Karpas-422 (cell line): Measurements from ENCODE around the gene SAMD4B. TPM values are rescaled to one million over a fixed set of nuclear protein-coding genes. Genes with fewer than 3 reads are reported as not detected.
"Not testable (repeated sequence)": the region's sequence is repeated elsewhere in the genome, so short reads cannot be mapped to it uniquely, and the experiment has no call there.

Experiments
- DNase-seq: peaks from one replicate; pipeline ENCODE4 v3.0.0-alpha.2; 2015
- H2AFZ ChIP-seq: fragments of 200-600 bp; sonication (generic); 2 replicates; pipeline ENCODE4 v1.6.1; 2014; ENCODE audit warnings: antibody characterized with exemption, low read length, mixed read lengths
- H3K27ac ChIP-seq: fragments of 200-600 bp; sonication (generic); 2 replicates; pipeline ENCODE4 v1.5.1; 2014; ENCODE audit warnings: mild to moderate bottlenecking, low read length, moderate library complexity
- H3K27me3 ChIP-seq: fragments of 200-600 bp; sonication (generic); 2 replicates; pipeline ENCODE4 v1.6.1; 2014; ENCODE audit warnings: low read length, mixed read lengths
- H3K36me3 ChIP-seq: fragments of 200-600 bp; sonication (generic); 2 replicates; pipeline ENCODE4 v1.6.1; 2014; ENCODE audit warnings: low read length, mixed read lengths; ENCODE audit not compliant: insufficient read depth
- H3K4me1 ChIP-seq: fragments of 200-600 bp; sonication (generic); 2 replicates; pipeline ENCODE4 v1.6.1; 2014; ENCODE audit warnings: mild to moderate bottlenecking, low read length, mixed read lengths
- H3K4me2 ChIP-seq: fragments of 200-600 bp; sonication (generic); 2 replicates; pipeline ENCODE4 v1.6.1; 2014; ENCODE audit warnings: low read length, low read depth, mild to moderate bottlenecking; ENCODE audit not compliant: poor library complexity, severe bottlenecking
- H3K4me3 ChIP-seq: fragments of 200-600 bp; sonication (generic); 2 replicates; pipeline ENCODE4 v1.5.1; 2014; ENCODE audit warnings: mild to moderate bottlenecking, antibody characterized with exemption, low read length, mixed read lengths
- H3K79me2 ChIP-seq: fragments of 200-600 bp; sonication (generic); 2 replicates; pipeline ENCODE4 v1.6.1; 2014; ENCODE audit warnings: mild to moderate bottlenecking, low read length, mixed read lengths
- H3K9ac ChIP-seq: fragments of 200-600 bp; sonication (generic); 2 replicates; pipeline ENCODE4 v1.6.0; 2014; ENCODE audit warnings: low read length
- H3K9me2 ChIP-seq: fragments of 200-600 bp; sonication (generic), shearing (Covaris generic); replicated peaks from 2 replicates; pipeline ENCODE4 v1.6.0; 2014; ENCODE audit warnings: mild to moderate bottlenecking, low read length, moderate library complexity; ENCODE audit not compliant: insufficient read depth
- H3K9me3 ChIP-seq: fragments of 300-700, 200-600 bp; sonication (generic); 2 replicates; pipeline ENCODE4 v1.6.1; 2014; ENCODE audit warnings: low read length, mixed read lengths
- H4K20me1 ChIP-seq: fragments of 200-600 bp; sonication (generic); 2 replicates; pipeline ENCODE4 v1.6.1; 2014; ENCODE audit warnings: mild to moderate bottlenecking, antibody characterized with exemption, low read length, low read depth; ENCODE audit not compliant: insufficient read depth
- total RNA-seq: library from RNA; depleted of rRNA; stranded (reverse); fragments of >200 nt; shearing (Covaris generic); gene quantifications from 2 replicates; pipeline ENCODE4 v1.2.3, GENCODE V29; 2014; ENCODE audit warnings: low replicate concordance

Gene SAMD4B
- total RNA-seq, 1 experiment from 2014 or later: 50.9 TPM

GRCh38 chr19:39308531-39309304, 33.5 kb upstream of the SAMD4B start:
- Histone ChIP-seq H2AFZ (no peak overlapping the region), H3K4me2 (no peak overlapping the region)

GRCh38 chr19:39309305-39309670, 32.9 kb upstream of the SAMD4B start:
- not testable (repeated sequence) for DNase-seq, H2AFZ ChIP-seq, H3K36me3 ChIP-seq, H3K79me2 ChIP-seq, H3K9me3 ChIP-seq, H3K27me3 ChIP-seq, H3K4me2 ChIP-seq, H3K9me2 ChIP-seq, H3K4me3 ChIP-seq, H4K20me1 ChIP-seq, H3K4me1 ChIP-seq, H3K9ac ChIP-seq, H3K27ac ChIP-seq

More at GRCh38 chr19:39308531-39309304, 33.5 kb upstream of the SAMD4B start:
- no peaks in the 10 kb centered on the region for H3K9me2 ChIP-seq
- no peaks in the 10 kb centered on the region for H3K79me2 ChIP-seq
- H3K4me1 ChIP-seq: no peaks in the 10 kb centered on the region
- no peaks in the 10 kb centered on the region for H3K27me3 ChIP-seq
- H3K9ac ChIP-seq: no peak overlapping the region
- H4K20me1 ChIP-seq: no peaks in the 10 kb centered on the region
- DNase-seq: peak; percentile 44
- no peak overlapping the region for H3K4me3 ChIP-seq
- H3K27ac ChIP-seq: no peak overlapping the region
- no peaks in the 10 kb centered on the region for H3K9me3 ChIP-seq
- H3K36me3 ChIP-seq: no peaks in the 10 kb centered on the region

GRCh38 chr19:39310558-39311311, 31.5 kb upstream of the SAMD4B start:
- no peaks in the 10 kb centered on the region for H3K79me2 ChIP-seq
- no peak overlapping the region for H2AFZ ChIP-seq
- H3K9ac ChIP-seq: no peak overlapping the region
- no peak overlapping the region for H3K4me3 ChIP-seq
- no peaks in the 10 kb centered on the region for H4K20me1 ChIP-seq
- no peaks in the 10 kb centered on the region for H3K9me2 ChIP-seq
- no peaks in the 10 kb centered on the region for H3K9me3 ChIP-seq
- H3K4me2 ChIP-seq: no peak overlapping the region
- H3K27me3 ChIP-seq: no peaks in the 10 kb centered on the region
- no peak overlapping the region for H3K27ac ChIP-seq
- peak; percentile 79 for DNase-seq
- H3K4me1 ChIP-seq: no peaks in the 10 kb centered on the region
- no peaks in the 10 kb centered on the region for H3K36me3 ChIP-seq

- Histone ChIP-seq H3K9me2 (no peaks in the 10 kb centered on the region), H2AFZ (no peak overlapping the region), H3K4me2 (no peak overlapping the region), H3K36me3 (no peaks in the 10 kb centered on the region), H3K79me2 (no peaks in the 10 kb centered on the region), H3K27ac (no peak overlapping the region), H3K9me3 (no peaks in the 10 kb centered on the region), H4K20me1 (no peaks in the 10 kb centered on the region), H3K9ac (no peak overlapping the region), H3K4me3 (no peak overlapping the region), H3K27me3 (no peaks in the 10 kb centered on the region), H3K4me1 (no peaks in the 10 kb centered on the region)
- DNase-seq: no peak
Observed at GRCh38 chr19:39314016-39314728, 28.0 kb upstream of the SAMD4B start.

GRCh38 chr19:39315933-39316332, 26.3 kb upstream of the SAMD4B start:
- no peak for DNase-seq
- Histone ChIP-seq H3K79me2 (no peaks in the 10 kb centered on the region), H3K27me3 (no peaks in the 10 kb centered on the region), H3K36me3 (no peaks in the 10 kb centered on the region), H2AFZ (no peak overlapping the region), H3K4me2 (no peak overlapping the region), H3K9me3 (no peaks in the 10 kb centered on the region), H3K9ac (no peak overlapping the region), H3K4me3 (no peak overlapping the region), H3K4me1 (no peaks in the 10 kb centered on the region), H4K20me1 (no peaks in the 10 kb centered on the region), H3K9me2 (no peaks in the 10 kb centered on the region), H3K27ac (no peak overlapping the region)

GRCh38 chr19:39316627-39317321, 25.4 kb upstream of the SAMD4B start:
- no peak for DNase-seq
- Histone ChIP-seq H3K4me3 (no peak overlapping the region), H4K20me1 (no peaks in the 10 kb centered on the region), H3K36me3 (no peaks in the 10 kb centered on the region), H3K4me2 (no peak overlapping the region), H3K9me3 (no peaks in the 10 kb centered on the region), H3K9ac (no peak overlapping the region), H3K4me1 (no peaks in the 10 kb centered on the region), H3K79me2 (no peaks in the 10 kb centered on the region), H3K27me3 (no peaks in the 10 kb centered on the region), H3K9me2 (no peaks in the 10 kb centered on the region), H2AFZ (no peak overlapping the region), H3K27ac (no peak overlapping the region)

GRCh38 chr19:39317476-39317875, 24.7 kb upstream of the SAMD4B start:
- no peaks in the 10 kb centered on the region for H4K20me1 ChIP-seq
- H3K4me1 ChIP-seq: no peaks in the 10 kb centered on the region
- DNase-seq: no peak
- no peak overlapping the region for H2AFZ ChIP-seq
- no peaks in the 10 kb centered on the region for H3K27me3 ChIP-seq
- H3K4me2 ChIP-seq: no peak overlapping the region
- H3K36me3 ChIP-seq: no peaks in the 10 kb centered on the region
- no peaks in the 10 kb centered on the region for H3K9me3 ChIP-seq
- H3K27ac ChIP-seq: no peak overlapping the region
- H3K9ac ChIP-seq: no peak overlapping the region
- H3K9me2 ChIP-seq: no peaks in the 10 kb centered on the region
- H3K4me3 ChIP-seq: no peak overlapping the region
- no peaks in the 10 kb centered on the region for H3K79me2 ChIP-seq

- H2AFZ ChIP-seq: no peak overlapping the region
- H3K79me2 ChIP-seq: no peaks in the 10 kb centered on the region
- no peaks in the 10 kb centered on the region for H3K27me3 ChIP-seq
- H3K9me2 ChIP-seq: no peaks in the 10 kb centered on the region
- no peak overlapping the region for H3K27ac ChIP-seq
- no peaks in the 10 kb centered on the region for H4K20me1 ChIP-seq
- H3K4me3 ChIP-seq: no peak overlapping the region
- no peak overlapping the region for H3K9ac ChIP-seq
- no peak overlapping the region for H3K4me2 ChIP-seq
- DNase-seq: no peak
- H3K9me3 ChIP-seq: no peaks in the 10 kb centered on the region
- no peaks in the 10 kb centered on the region for H3K4me1 ChIP-seq
- H3K36me3 ChIP-seq: no peaks in the 10 kb centered on the region
Observed at GRCh38 chr19:39318071-39318470, 24.1 kb upstream of the SAMD4B start.
